DND-41 (cell line): ENCODE results near the gene NAV1.

Source experiments
- ATAC-seq: fragments of 200-7000 bp; cut with Tn5 transposase; 3 replicates; pipeline ENCODE4 v1.9.1; 2021; ENCODE audit warnings: low read depth; ENCODE audit not compliant: insufficient read depth
- DNase-seq: peaks from one replicate; pipeline ENCODE4 v3.0.0-alpha.2; 2020
- H2AFZ ChIP-seq: 2 replicates; pipeline ENCODE4 v1.6.0; 2012; ENCODE audit warnings: low read depth, low read length
- H3K27ac ChIP-seq: 2 replicates; pipeline ENCODE4 v1.5.1; 2012; ENCODE audit warnings: low read length, inconsistent platforms
- H3K27me3 ChIP-seq: fragments of 200-600 bp; sonication (generic); 2 replicates; pipeline ENCODE4 v1.6.0; 2012; ENCODE audit warnings: low read length, mild to moderate bottlenecking, inconsistent platforms; ENCODE audit not compliant: insufficient read depth, poor library complexity
- H3K36me3 ChIP-seq: 2 replicates; pipeline ENCODE4 v1.5.1; 2012; ENCODE audit warnings: low read length, inconsistent platforms; ENCODE audit not compliant: insufficient read depth
- H3K4me1 ChIP-seq: 2 replicates; pipeline ENCODE4 v1.5.1; 2012; ENCODE audit warnings: mild to moderate bottlenecking, low read length; ENCODE audit not compliant: insufficient read depth
- H3K4me2 ChIP-seq: 2 replicates; pipeline ENCODE4 v1.6.0; 2012; ENCODE audit warnings: mild to moderate bottlenecking, moderate library complexity, low read length, inconsistent platforms; ENCODE audit not compliant: insufficient read depth
- H3K4me3 ChIP-seq, 2 experiments: fragments of 200-600 bp in 1 of 2; shearing (Covaris generic) in 1 of 2; 2 replicates each; pipeline ENCODE4 v1.5.1; 2012 to 2016; ENCODE audit warnings: inconsistent platforms in 2 of 2, low read length in 2 of 2, mild to moderate bottlenecking in 2 of 2, low read depth in 1 of 2, moderate library complexity in 1 of 2
- H3K79me2 ChIP-seq: 2 replicates; pipeline ENCODE4 v1.6.0; 2012; ENCODE audit warnings: low read length, inconsistent platforms; ENCODE audit not compliant: insufficient read depth
- H3K9ac ChIP-seq: 2 replicates; pipeline ENCODE4 v1.6.0; 2012; ENCODE audit warnings: low read depth, mild to moderate bottlenecking, inconsistent platforms, low read length, moderate library complexity
- H3K9me3 ChIP-seq: 2 replicates; pipeline ENCODE4 v1.5.1; 2012; ENCODE audit warnings: low read length, moderate library complexity, mild to moderate bottlenecking, inconsistent platforms; ENCODE audit not compliant: insufficient read depth, severe bottlenecking
- H4K20me1 ChIP-seq: 2 replicates; pipeline ENCODE4 v1.6.0; 2012; ENCODE audit warnings: low read length; ENCODE audit not compliant: insufficient read depth
- CTCF ChIP-seq: IDR thresholded peaks from 2 replicates; pipeline ENCODE4 v1.5.1; 2012; ENCODE audit warnings: borderline replicate concordance, low read length, moderate library complexity, mild to moderate bottlenecking; ENCODE audit not compliant: poor library complexity, severe bottlenecking; ENCODE audit errors: extremely low read depth
- EZH2 ChIP-seq: IDR thresholded peaks from 3 replicates; pipeline ENCODE4 v1.6.1; 2012; ENCODE audit warnings: borderline replicate concordance, low read depth, mild to moderate bottlenecking, moderate library complexity, low read length, inconsistent platforms; ENCODE audit not compliant: severe bottlenecking

NAV1 gene

DNA sequence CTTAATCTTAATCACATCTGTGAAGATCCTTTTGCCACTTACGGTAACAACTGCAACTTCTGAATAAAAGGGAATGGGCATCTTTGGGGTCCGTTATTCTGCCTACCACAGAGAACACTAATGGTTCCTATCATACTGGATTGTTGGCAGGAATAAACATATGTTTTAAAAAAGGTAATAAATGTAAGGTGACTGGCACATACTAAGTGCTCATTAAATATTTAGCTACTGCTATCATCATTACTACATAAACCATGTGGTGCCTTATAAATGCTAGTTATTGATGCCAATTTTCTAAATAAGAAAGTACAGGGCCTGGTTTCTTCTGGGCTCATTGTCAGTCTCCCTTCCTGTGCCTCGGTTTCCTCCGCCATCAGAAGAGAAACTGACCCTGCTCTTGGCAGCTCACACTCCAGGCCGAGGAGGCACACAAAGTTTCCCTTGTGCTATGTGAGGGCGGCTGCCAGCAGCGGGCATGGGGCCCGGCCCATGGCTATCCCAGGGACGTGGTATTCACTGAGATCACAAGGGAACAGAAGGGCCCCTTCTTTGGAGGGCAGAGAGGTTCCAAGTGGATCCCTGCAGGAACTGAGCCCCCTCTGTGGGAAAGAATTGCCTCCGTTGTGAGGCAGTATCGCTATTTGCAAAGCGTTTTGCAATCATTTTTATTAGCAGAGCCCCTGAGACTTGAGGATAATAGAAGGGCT lies 26.2 kb downstream of the NAV1 start:
- no peak for TF ChIP-seq EZH2
- TF ChIP-seq CTCF, result no peak
- no peak overlapping the region for H3K4me2 ChIP-seq
- H3K9ac ChIP-seq, result no peak overlapping the region
- ATAC-seq, result no peak
- H2AFZ ChIP-seq, result no peak overlapping the region
- no peaks in the 10 kb centered on the region for H3K9me3 ChIP-seq
- H3K4me1 ChIP-seq, result no peaks in the 10 kb centered on the region
- DNase-seq, result no peak
- no peak overlapping the region for H3K27ac ChIP-seq
- H3K27me3 ChIP-seq, result no peaks in the 10 kb centered on the region
- H3K79me2 ChIP-seq, result no peaks in the 10 kb centered on the region
- no peaks in the 10 kb centered on the region for H3K36me3 ChIP-seq
- no peaks in the 10 kb centered on the region; the same call in 1 of the 2 replicates for H4K20me1 ChIP-seq
- H3K4me3 ChIP-seq, result no peak overlapping the region

GRCh38 chr1:201565771-201566528 lies 27.0 kb downstream of the NAV1 start:
- H3K36me3 ChIP-seq, result no peaks in the 10 kb centered on the region
- DNase-seq (no peak), ATAC-seq (no peak)
- H4K20me1 ChIP-seq, result no peaks in the 10 kb centered on the region; the same call in 1 of the 2 replicates
- no peak overlapping the region for H3K9ac ChIP-seq
- H3K9me3 ChIP-seq, result no peaks in the 10 kb centered on the region
- no peak overlapping the region for H3K27ac ChIP-seq
- H2AFZ ChIP-seq, result no peak overlapping the region
- H3K4me1 ChIP-seq, result no peaks in the 10 kb centered on the region
- TF ChIP-seq CTCF (no peak), EZH2 (no peak)
- H3K4me2 ChIP-seq, result no peak overlapping the region
- no peak overlapping the region for H3K4me3 ChIP-seq
- no peaks in the 10 kb centered on the region for H3K27me3 ChIP-seq
- H3K79me2 ChIP-seq, result no peaks in the 10 kb centered on the region

- Histone ChIP-seq H3K27me3 (no peaks in the 10 kb centered on the region), H2AFZ (no peak overlapping the region), H3K79me2 (no peaks in the 10 kb centered on the region), H3K4me3 (no peak overlapping the region), H3K4me1 (no peaks in the 10 kb centered on the region), H3K36me3 (no peaks in the 10 kb centered on the region), H3K9me3 (no peaks in the 10 kb centered on the region), H3K27ac (no peak overlapping the region), H3K9ac (no peak overlapping the region), H4K20me1 (no peaks in the 10 kb centered on the region; the same call in 1 of the 2 replicates), H3K4me2 (no peak overlapping the region)
- ATAC-seq (no peak), DNase-seq (no peak)
- TF ChIP-seq EZH2 (no peak), CTCF (no peak)
Observed at GRCh38 chr1:201566529-201566823, 27.5 kb downstream of the NAV1 start.
